Esophagus squamous epithelium (tissue), 4 donors: ENCODE data around the gene KIAA0232.

Source experiments
- CTCF ChIP-seq, 6 experiments: fragments of 450-650 bp in 4 of 6; fragments of 200-600 bp in 2 of 6; sonication (generic) in 2 of 6; IDR thresholded peaks; one replicate each; pipeline ENCODE4 v1.5.1; 2016 to 2019; ENCODE audit warnings: antibody characterized with exemption in 6 of 6, mild to moderate bottlenecking in 4 of 6, moderate library complexity in 4 of 6
- POLR2A ChIP-seq, 4 donors: fragments of 450-650 bp; IDR thresholded peaks; one replicate each; pipeline ENCODE4 v1.6.1; 2017; ENCODE audit warnings: antibody characterized with exemption in 4 of 4, mild to moderate bottlenecking in 4 of 4, moderate library complexity in 3 of 4

DNA sequence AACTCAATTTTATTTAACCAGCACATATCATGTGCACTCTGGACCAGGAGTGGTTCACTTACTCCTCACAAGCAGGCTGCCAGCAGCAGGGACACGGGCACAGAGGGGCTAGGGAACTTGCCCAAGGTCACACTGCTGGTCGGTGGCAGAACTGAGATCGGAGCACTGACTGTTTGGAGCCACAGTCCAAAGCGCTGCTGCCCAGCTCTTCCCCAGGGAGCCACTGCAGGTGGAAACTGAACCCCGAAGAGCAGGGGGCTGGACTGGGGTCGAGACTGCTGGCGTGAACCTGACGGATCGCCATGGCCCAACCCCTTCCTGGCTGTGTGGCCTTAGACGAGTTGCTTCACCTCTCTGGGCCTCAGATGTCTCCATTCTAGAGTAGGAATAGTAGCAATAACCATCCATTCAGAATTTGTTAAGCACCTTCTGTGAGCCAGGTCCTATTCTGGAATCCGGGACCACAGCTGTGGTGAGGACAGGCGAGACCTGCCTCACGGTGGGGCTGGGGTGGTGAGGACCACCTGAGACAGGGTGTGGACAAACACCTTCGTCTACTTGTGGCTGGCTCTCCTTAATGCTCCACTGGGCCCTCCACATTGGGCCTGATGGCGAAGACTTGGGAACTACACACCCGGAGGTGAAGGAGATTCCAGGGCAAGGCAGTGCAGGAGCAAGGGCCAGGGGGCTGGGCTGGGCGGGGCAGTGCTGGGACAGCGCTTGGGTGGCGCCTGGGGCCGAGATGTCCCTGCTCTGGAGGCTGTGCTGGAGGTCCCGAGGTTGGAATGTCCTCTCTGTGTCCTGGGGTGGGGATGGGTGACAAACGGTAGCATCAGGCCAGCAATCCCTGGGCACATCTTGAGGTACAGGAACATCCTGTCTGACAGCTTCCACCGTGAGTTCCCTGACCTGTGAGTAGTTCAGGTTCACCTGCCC lies 32.0 kb upstream of the KIAA0232 start:
- no peak for TF ChIP-seq CTCF (IDR thresholded peaks at IDR 0.05)
- no peak for TF ChIP-seq POLR2A (IDR thresholded peaks at IDR 0.05)
